Immature natural killer cell (primary cell): ENCODE measurements around the gene SLC1A6. TPM values are rescaled to one million over a fixed set of nuclear protein-coding genes. Genes with fewer than 3 reads are reported as not detected.
"Not testable (repeated sequence)": the region's sequence is repeated elsewhere in the genome, so short reads cannot be mapped to it uniquely, and the experiment has no call there.

Experiments used
- DNase-seq, 3 donors: peaks; one replicate each; pipeline ENCODE4 v3.0.0; 2022; ENCODE audit warnings: mixed read lengths in 1 of 3
- H3K27ac Mint-ChIP-seq, 6 donors: one replicate each; pipeline ENCODE4 v1.8.0; 2020; ENCODE audit warnings: mixed read lengths in 6 of 6, mild to moderate bottlenecking in 5 of 6, inconsistent platforms in 4 of 6, moderate library complexity in 3 of 6
- H3K27me3 Mint-ChIP-seq, 3 donors: one replicate each; pipeline ENCODE4 v1.8.0; 2020 to 2021; ENCODE audit warnings: low read depth in 3 of 3, mild to moderate bottlenecking in 3 of 3, mixed read lengths in 3 of 3, moderate library complexity in 3 of 3, inconsistent platforms in 1 of 3
- H3K36me3 Mint-ChIP-seq, 3 donors: one replicate each; pipeline ENCODE4 v1.8.0; 2020; ENCODE audit warnings: mixed read lengths in 3 of 3, inconsistent platforms in 2 of 3, mild to moderate bottlenecking in 2 of 3
- H3K4me1 Mint-ChIP-seq, 2 donors: one replicate each; pipeline ENCODE4 v1.8.0; 2020; ENCODE audit warnings: inconsistent platforms in 2 of 2, mild to moderate bottlenecking in 2 of 2, mixed read lengths in 2 of 2, moderate library complexity in 1 of 2
- H3K4me3 Mint-ChIP-seq, 5 donors: one replicate each; pipeline ENCODE4 v1.8.0; 2020; ENCODE audit warnings: mild to moderate bottlenecking in 5 of 5, mixed read lengths in 5 of 5, inconsistent platforms in 3 of 5, moderate library complexity in 3 of 5
- H3K9me3 Mint-ChIP-seq, 6 donors: one replicate each; pipeline ENCODE4 v1.8.0; 2020; ENCODE audit warnings: mild to moderate bottlenecking in 6 of 6, mixed read lengths in 6 of 6, inconsistent platforms in 4 of 6, moderate library complexity in 3 of 6
- polyA plus RNA-seq, 3 donors: library from polyadenylated mRNA; unstranded; fragments of 300-500 nt; fragmentation: Illumina TruSeq; gene quantifications; one replicate each; pipeline ENCODE4 v1.2.3, GENCODE V29; 2021

The SLC1A6 gene
- polyA plus RNA-seq, 3 donors from 2014 or later = not detected

DNA sequence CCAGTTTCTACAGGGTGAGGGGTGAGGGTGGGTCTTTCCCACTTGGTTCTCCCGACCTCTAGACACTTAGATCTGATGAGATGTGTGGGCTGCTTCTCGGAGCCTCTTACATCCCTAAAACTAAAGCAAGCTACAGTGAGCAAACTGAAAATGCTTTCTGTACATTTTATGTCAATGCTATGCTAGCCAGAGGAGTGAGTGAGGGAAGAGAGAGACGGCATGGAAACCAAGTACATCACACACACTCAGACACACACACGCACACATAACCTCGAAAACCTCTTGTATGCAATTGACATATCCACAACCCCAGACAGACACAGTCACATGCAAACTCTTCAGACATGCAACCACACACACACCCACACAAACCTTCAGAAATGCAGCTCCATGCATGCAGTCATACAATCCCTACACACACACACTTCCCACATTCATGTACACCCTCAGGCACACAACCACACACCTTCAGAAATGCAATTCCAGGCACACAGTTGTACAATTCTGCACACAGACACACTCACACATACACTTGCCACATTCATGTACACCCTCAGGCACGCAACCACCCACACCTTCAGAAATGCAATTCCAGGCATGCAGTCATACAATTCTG is 1.4 kb downstream of the SLC1A6 start:
- Mint-ChIP-seq H3K27ac (no peak overlapping the region), H3K4me1 (peaks cover 0 to 2% of the 10 kb centered on the region in 2 donors), H3K9me3 (peaks cover 0 to 2% (median 0%) of the 10 kb centered on the region in 6 donors), H3K27me3 (peaks cover 9 to 17% (median 14%) of the 10 kb centered on the region in 3 donors), H3K36me3 (no peaks in the 10 kb centered on the region), H3K4me3 (no peak overlapping the region)
- DNase-seq = no peak

DNA sequence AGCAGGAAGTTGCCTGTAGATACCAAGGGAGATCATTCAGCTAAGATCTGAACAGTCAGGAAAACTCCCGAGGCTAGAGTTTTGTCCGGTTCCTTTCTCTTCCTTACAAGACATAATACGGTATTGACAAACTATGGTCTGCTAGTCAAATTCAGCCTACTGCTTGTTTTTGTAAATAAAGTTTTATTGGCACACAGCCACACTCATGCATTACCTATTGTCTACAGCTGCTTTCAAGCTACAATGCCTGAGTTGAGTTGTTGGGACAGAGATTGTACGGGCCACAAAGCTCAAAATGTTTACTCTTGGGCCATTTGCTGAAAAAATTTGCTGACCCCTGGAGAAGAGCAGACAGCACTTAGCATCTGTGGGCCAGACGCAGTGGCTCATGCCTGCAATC is 2.5 kb downstream of the SLC1A6 start:
- DNase-seq = no peak
- Mint-ChIP-seq H3K27ac (no peak overlapping the region), H3K4me1 (peaks cover 0 to 2% of the 10 kb centered on the region in 2 donors), H3K9me3 (peaks cover 0 to 2% (median 0%) of the 10 kb centered on the region in 6 donors), H3K27me3 (peaks cover 9 to 17% (median 14%) of the 10 kb centered on the region in 3 donors), H3K4me3 (no peak overlapping the region), H3K36me3 (no peaks in the 10 kb centered on the region)

DNA sequence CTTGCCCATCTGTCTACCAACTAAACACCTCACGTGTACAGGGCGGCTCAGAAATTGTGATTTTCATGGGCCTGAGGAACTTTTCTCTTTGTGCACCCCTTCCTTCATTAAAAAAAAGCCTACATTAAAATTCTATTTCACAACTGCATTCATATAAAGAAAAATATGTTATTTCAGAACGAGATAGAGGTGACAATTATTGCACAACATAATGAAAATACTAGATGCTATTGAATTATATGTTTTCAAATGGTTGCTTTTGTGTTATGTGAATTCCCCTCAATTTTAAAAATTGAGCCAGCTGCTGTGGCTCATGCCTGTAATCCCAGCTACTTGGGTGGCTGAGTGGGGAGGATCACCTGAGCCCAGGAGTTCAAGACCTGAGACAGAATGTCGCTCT is 5.2 kb downstream of the SLC1A6 start:
- H3K27ac Mint-ChIP-seq = no peak overlapping the region
- H3K27me3 Mint-ChIP-seq = peaks cover 3 to 21% (median 16%) of the 10 kb centered on the region in 3 donors
- H3K4me1 Mint-ChIP-seq = no peaks in the 10 kb centered on the region
- H3K4me3 Mint-ChIP-seq = no peak overlapping the region
- H3K36me3 Mint-ChIP-seq = no peaks in the 10 kb centered on the region
- no peak for DNase-seq
- H3K9me3 Mint-ChIP-seq = peaks cover 0 to 4% (median 0%) of the 10 kb centered on the region in 6 donors

- H3K27ac Mint-ChIP-seq = no peak overlapping the region
- peaks cover 1 to 17% (median 10%) of the 10 kb centered on the region in 3 donors for H3K27me3 Mint-ChIP-seq
- peaks cover 0 to 2% (median 0%) of the 10 kb centered on the region in 6 donors for H3K9me3 Mint-ChIP-seq
- no peak overlapping the region for H3K4me3 Mint-ChIP-seq
- no peaks in the 10 kb centered on the region for H3K4me1 Mint-ChIP-seq
- no peaks in the 10 kb centered on the region for H3K36me3 Mint-ChIP-seq
- DNase-seq = no peak
These were observed 7.0 kb downstream of the SLC1A6 start for GRCh38 chr19:14972676-14973075.

DNA sequence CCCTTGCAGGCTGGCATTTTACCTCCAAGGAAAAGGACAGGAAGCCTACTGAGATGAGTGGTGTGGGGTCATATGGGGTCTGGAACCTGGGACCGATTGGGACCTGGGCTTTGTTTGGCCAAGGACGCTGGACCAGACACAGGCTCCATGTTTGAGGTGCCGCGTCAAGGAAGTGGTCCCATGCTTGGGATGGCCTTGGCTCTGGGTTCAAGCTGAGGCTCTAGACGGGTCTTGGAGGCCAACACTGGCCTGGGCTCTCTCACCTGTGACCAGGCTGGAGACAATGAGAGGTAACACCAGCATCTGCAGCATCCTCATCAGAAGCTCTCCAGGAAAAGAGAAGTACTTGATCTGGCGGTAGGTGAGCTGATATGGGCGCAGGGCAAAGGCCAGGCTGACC is 8.2 kb downstream of the SLC1A6 start:
- H3K36me3 Mint-ChIP-seq = no peaks in the 10 kb centered on the region
- no peak for DNase-seq
- no peak overlapping the region for H3K27ac Mint-ChIP-seq
- peaks cover 1 to 10% (median 7%) of the 10 kb centered on the region in 3 donors for H3K27me3 Mint-ChIP-seq
- H3K4me3 Mint-ChIP-seq = no peak overlapping the region
- H3K9me3 Mint-ChIP-seq = peaks cover 0 to 2% (median 0%) of the 10 kb centered on the region in 6 donors
- peaks cover 0 to 6% of the 10 kb centered on the region in 2 donors for H3K4me1 Mint-ChIP-seq

DNA sequence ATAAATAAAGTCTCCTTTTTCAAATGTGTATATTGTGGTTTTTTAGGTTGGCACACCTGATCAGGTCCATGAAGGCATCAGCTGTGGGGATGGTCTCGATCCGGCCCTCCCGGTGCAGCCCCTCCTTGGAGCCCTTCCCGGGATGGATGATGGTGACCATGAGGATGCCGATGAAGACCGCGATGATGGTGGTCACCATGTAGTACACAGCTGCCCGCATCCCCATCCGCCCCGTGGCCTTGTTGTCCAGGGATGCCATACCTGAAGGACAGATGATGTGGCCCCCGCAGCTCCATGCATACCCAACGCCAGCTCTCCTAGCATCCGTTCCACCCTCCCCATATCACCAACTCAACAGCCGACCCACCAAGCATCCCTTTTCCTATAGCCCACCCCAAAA is 11.4 kb downstream of the SLC1A6 start:
- Mint-ChIP-seq H3K4me3 (no peak overlapping the region), H3K9me3 (peaks cover 0 to 2% (median 0%) of the 10 kb centered on the region in 6 donors), H3K4me1 (peaks cover 0 to 6% of the 10 kb centered on the region in 2 donors), H3K36me3 (no peaks in the 10 kb centered on the region), H3K27ac (no peak overlapping the region), H3K27me3 (peaks cover 1 to 15% (median 9%) of the 10 kb centered on the region in 3 donors)
- DNase-seq = no peak

- H3K9me3 Mint-ChIP-seq = peaks cover 0 to 14% (median 6%) of the 10 kb centered on the region in 6 donors
- H3K4me3 Mint-ChIP-seq = no peak overlapping the region
- H3K27me3 Mint-ChIP-seq = peaks cover 0 to 7% (median 3%) of the 10 kb centered on the region in 3 donors
- H3K36me3 Mint-ChIP-seq = peaks cover 0 to 6% (median 0%) of the 10 kb centered on the region in 3 donors
- DNase-seq = no peak
- H3K27ac Mint-ChIP-seq = no peak overlapping the region
- peaks cover 0 to 2% of the 10 kb centered on the region in 2 donors for H3K4me1 Mint-ChIP-seq
These were observed 17.5 kb downstream of the SLC1A6 start for GRCh38 chr19:14961956-14962685.

DNA sequence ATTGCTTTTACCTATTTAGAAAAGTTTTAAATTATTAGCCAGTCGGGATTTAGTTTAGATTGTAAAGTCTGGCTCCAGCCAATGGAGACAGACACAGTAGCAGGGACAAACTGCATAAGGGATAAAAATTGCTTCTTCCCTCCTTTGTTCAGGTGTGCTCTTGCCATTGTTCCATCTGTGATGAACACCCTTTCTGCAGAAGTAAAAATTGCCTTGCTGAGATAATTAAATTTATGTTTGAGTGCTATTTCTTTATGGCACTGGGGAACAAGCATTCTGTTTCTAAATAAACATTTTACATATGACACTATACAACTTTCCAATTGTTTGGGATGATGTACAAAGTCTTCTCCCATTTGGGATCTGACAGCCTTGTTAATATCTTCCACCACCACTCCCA is 20.4 kb downstream of the SLC1A6 start:
- no peaks in the 10 kb centered on the region for H3K4me1 Mint-ChIP-seq
- H3K9me3 Mint-ChIP-seq = peaks cover 0 to 16% (median 6%) of the 10 kb centered on the region in 6 donors
- no peak for DNase-seq
- no peak overlapping the region for H3K4me3 Mint-ChIP-seq
- H3K36me3 Mint-ChIP-seq = peaks cover 0 to 6% (median 0%) of the 10 kb centered on the region in 3 donors
- H3K27me3 Mint-ChIP-seq = peaks cover 0 to 6% (median 3%) of the 10 kb centered on the region in 3 donors
- no peak overlapping the region for H3K27ac Mint-ChIP-seq

DNA sequence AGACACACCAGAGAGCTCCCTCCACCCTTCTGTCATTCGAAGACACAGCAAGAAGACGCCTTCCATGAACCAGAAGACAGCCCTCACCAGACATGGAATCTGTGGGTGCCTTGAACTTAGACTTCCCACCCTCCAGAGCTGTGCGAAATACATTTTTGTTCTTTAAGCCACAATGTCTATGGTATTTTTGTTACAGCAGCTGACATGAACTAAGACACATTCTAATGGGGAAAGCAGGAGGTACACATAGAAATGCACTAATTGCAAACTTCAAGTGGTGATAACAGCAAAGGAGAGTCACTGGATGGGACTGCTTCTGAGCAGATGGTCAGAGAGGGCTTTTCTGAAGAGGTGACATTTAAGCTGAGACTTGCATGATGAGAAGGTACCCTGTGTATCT is 22.2 kb downstream of the SLC1A6 start:
- no peak for DNase-seq
- Mint-ChIP-seq H3K27ac (no peak overlapping the region), H3K4me1 (no peaks in the 10 kb centered on the region), H3K36me3 (peaks cover 0 to 6% (median 0%) of the 10 kb centered on the region in 3 donors), H3K4me3 (no peak overlapping the region), H3K27me3 (peaks cover 0 to 2% (median 1%) of the 10 kb centered on the region in 3 donors), H3K9me3 (peaks cover 0 to 16% (median 6%) of the 10 kb centered on the region in 6 donors)

DNA sequence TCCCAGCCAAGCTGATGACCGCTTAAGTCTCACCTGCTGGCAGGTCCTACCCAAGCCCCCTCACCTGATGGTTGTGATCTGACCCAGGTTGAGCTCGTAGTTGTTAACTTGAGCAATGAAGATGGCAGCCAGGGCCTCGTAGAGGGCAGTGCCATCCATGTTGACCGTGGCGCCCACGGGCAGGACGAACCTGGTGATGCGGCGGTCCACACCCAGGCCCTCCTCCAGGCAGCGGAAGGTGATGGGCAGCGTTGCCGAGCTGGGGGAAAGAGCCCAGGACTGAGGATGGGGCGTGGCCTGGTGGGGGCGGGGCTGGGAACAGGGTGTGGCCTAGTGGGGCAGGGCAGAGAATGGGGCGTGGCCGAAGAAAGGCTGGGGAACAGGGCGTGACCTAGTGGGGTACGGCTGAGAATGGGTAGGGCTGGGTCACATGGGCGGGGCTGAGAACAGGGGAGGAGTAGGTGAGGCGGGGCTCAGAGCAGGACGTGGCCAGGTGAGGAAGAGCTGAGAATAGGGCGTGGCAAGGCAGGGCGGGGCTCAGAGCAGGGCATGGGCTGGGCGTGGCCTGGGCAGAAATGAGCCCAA is 25.5 kb downstream of the SLC1A6 start:
- Mint-ChIP-seq H3K36me3 (no peaks in the 10 kb centered on the region), H3K27me3 (peaks cover 0 to 3% (median 0%) of the 10 kb centered on the region in 3 donors), H3K9me3 (peaks cover 0 to 10% (median 6%) of the 10 kb centered on the region in 6 donors), H3K27ac (no peak overlapping the region), H3K4me1 (no peaks in the 10 kb centered on the region), H3K4me3 (no peak overlapping the region)
- no peak for DNase-seq

DNA sequence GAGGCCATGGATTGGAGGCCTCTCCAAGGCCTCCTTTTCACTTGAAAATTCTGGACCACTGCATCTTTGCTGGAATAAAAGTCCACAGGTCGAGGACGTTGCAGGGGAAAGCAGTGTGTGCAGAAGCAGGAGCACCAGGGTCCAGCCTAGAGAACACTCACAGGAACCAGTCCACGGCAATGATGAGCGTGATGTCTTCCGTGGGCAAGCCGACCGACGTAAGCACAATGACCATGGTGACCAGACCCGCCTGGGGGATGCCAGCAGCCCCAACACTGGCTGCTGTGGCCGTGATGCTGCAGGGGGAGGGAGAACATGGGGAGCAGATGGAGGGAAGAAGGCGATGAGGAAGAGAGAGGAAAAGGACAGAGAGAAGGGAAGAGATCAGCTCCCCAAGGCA is 26.9 kb downstream of the SLC1A6 start:
- Mint-ChIP-seq H3K4me3 (no peak overlapping the region), H3K27ac (no peak overlapping the region), H3K9me3 (peaks cover 0 to 8% (median 5%) of the 10 kb centered on the region in 6 donors), H3K4me1 (no peaks in the 10 kb centered on the region), H3K36me3 (no peaks in the 10 kb centered on the region), H3K27me3 (peaks cover 0 to 3% (median 0%) of the 10 kb centered on the region in 3 donors)
- no peak for DNase-seq

- DNase-seq = no peak
- no peaks in the 10 kb centered on the region for H3K36me3 Mint-ChIP-seq
- no peaks in the 10 kb centered on the region for H3K9me3 Mint-ChIP-seq
- no peak overlapping the region for H3K4me3 Mint-ChIP-seq
- H3K27me3 Mint-ChIP-seq = peaks cover 0 to 5% (median 2%) of the 10 kb centered on the region in 3 donors
- no peaks in the 10 kb centered on the region for H3K4me1 Mint-ChIP-seq
- no peak overlapping the region for H3K27ac Mint-ChIP-seq
These were observed 29.2 kb downstream of the SLC1A6 start for GRCh38 chr19:14950421-14950820.

GRCh38 chr19:14949876-14950275 is 29.8 kb downstream of the SLC1A6 start:
- H3K4me1 Mint-ChIP-seq = no peaks in the 10 kb centered on the region
- no peak overlapping the region for H3K27ac Mint-ChIP-seq
- DNase-seq = no peak
- H3K9me3 Mint-ChIP-seq = no peaks in the 10 kb centered on the region
- peaks cover 0 to 5% (median 2%) of the 10 kb centered on the region in 3 donors for H3K27me3 Mint-ChIP-seq
- H3K36me3 Mint-ChIP-seq = no peaks in the 10 kb centered on the region
- no peak overlapping the region for H3K4me3 Mint-ChIP-seq

GRCh38 chr19:14949413-14949812 is 30.3 kb downstream of the SLC1A6 start:
- DNase-seq, H3K4me1 Mint-ChIP-seq, H3K27ac Mint-ChIP-seq, H3K36me3 Mint-ChIP-seq, H3K4me3 Mint-ChIP-seq, H3K27me3 Mint-ChIP-seq, H3K9me3 Mint-ChIP-seq: not testable (repeated sequence)
